Peyer's patch (tissue), 4 donors: ENCODE results near the gene SYNPO2. TPM values are rescaled to one million over a fixed set of nuclear protein-coding genes. Genes with fewer than 3 reads are reported as not detected.
A peak's percentile ranks its signal among the peaks of the same experiment; 100 is the strongest.

Source experiments
- DNase-seq, 3 donors: peaks; one replicate each; pipeline ENCODE4 v3.0.0-alpha.2; 2017 to 2019
- H3K27ac ChIP-seq, 4 donors: fragments of 200-600 bp; sonication (generic); one replicate each; pipeline ENCODE4 v1.5.1; 2016 to 2019
- H3K27me3 ChIP-seq, 2 donors: fragments of 200-600 bp; sonication (generic); one replicate each; pipeline ENCODE4 v1.5.1; 2019
- H3K36me3 ChIP-seq, 3 donors: fragments of 200-600 bp; sonication (generic); one replicate each; pipeline ENCODE4 v1.5.1; 2016 to 2019
- H3K4me1 ChIP-seq, 4 donors: fragments of 200-600 bp; sonication (generic); one replicate each; pipeline ENCODE4 v1.5.1; 2016 to 2019
- H3K4me3 ChIP-seq, 4 donors: fragments of 200-600 bp; sonication (generic); 1 replicate in 3 of 4; 2 replicates in 1 of 4; pipeline ENCODE4 v1.5.1; 2016 to 2019; ENCODE audit warnings: mild to moderate bottlenecking in 1 of 4
- H3K9me3 ChIP-seq, 4 donors: fragments of 200-600 bp; sonication (generic); one replicate each; pipeline ENCODE4 v1.5.1; 2016 to 2019; ENCODE audit warnings: mild to moderate bottlenecking in 1 of 4
- CTCF ChIP-seq, 6 experiments: fragments of 450-650 bp in 4 of 6; fragments of 200-600 bp in 2 of 6; sonication (generic) in 1 of 6; IDR thresholded peaks; one replicate each; pipeline ENCODE4 v1.5.1; 2017 to 2019; ENCODE audit warnings: antibody characterized with exemption in 6 of 6, mild to moderate bottlenecking in 3 of 6, moderate library complexity in 1 of 6
- POLR2A ChIP-seq, 2 donors: fragments of 450-650 bp; IDR thresholded peaks; one replicate each; pipeline ENCODE4 v1.5.1; 2017; ENCODE audit warnings: antibody characterized with exemption in 2 of 2, mild to moderate bottlenecking in 2 of 2, moderate library complexity in 2 of 2
- total RNA-seq, 4 donors: library from RNA; depleted of rRNA; stranded (reverse); fragments of >200 nt; gene quantifications; one replicate each; pipeline ENCODE4 v1.1.0, GENCODE V29; 2016

SYNPO2 gene
- total RNA-seq, 4 donors from 2014 or later = 24.9 to 77.6 (median 41.1) TPM

- Histone ChIP-seq H3K9me3 (no peaks in the 10 kb centered on the region), H3K36me3 (no peaks in the 10 kb centered on the region), H3K4me1 (no peaks in the 10 kb centered on the region), H3K4me3 (no peak overlapping the region), H3K27ac (no peak overlapping the region), H3K27me3 (no peaks in the 10 kb centered on the region)
- TF ChIP-seq CTCF (IDR thresholded peaks at IDR 0.05) = no peak
- no peak for TF ChIP-seq POLR2A (IDR thresholded peaks at IDR 0.05)
- no peak for DNase-seq
These were observed 179.9 kb downstream of the SYNPO2 start for GRCh38 chr4:119068529-119068962.

- no peak for DNase-seq
- H3K4me3 ChIP-seq = no peak overlapping the region
- no peaks in the 10 kb centered on the region for H3K9me3 ChIP-seq
- H3K36me3 ChIP-seq = no peaks in the 10 kb centered on the region
- no peak overlapping the region for H3K27ac ChIP-seq
- H3K27me3 ChIP-seq = no peaks in the 10 kb centered on the region
- no peaks in the 10 kb centered on the region for H3K4me1 ChIP-seq
- no peak for TF ChIP-seq CTCF (IDR thresholded peaks at IDR 0.05)
- TF ChIP-seq POLR2A (IDR thresholded peaks at IDR 0.05) = no peak
These were observed 181.6 kb downstream of the SYNPO2 start for GRCh38 chr4:119070301-119070700.

DNA sequence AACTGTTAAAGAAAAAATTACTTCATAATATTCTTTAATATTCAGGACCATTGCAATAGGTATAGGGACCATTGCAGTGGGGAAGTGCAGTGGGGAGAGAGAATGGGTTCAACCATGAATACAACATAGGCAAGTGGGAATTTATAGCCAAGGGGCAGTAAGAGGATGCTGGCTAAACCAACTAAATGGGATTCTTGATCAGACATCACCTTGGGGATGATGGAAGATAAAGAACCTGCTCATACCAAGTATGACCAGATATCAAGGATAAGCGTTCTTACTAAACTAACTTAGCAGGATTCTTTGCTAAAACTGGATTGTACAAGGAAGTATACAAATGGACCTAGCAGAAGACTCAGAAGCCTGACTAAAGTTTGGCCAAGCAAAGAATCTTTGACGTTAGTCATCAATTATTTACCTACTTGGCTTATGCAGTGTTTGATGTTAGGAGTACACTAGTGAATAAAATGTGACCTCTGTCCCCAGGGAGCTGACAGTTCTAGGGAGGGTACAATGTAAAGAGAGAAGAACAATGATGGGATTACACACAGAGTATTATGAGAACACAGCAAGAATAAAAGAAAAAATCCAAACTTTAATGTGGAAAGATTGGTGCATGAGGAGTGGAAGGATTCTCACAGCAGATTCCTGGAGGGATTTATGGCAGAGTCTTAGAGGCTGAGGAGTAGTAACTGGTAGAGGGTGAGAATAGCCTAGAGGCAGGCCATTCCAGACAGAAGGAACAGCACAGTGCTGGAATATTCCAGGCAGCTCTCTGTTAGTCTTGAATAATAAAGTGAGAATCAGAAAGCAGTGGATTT lies 192.3 kb downstream of the SYNPO2 start:
- Histone ChIP-seq H3K27ac (peak overlapping the region in 2 of 4 donors; percentile 25 to 66), H3K4me1 (no peaks in the 10 kb centered on the region), H3K27me3 (no peaks in the 10 kb centered on the region), H3K4me3 (no peak overlapping the region), H3K36me3 (no peaks in the 10 kb centered on the region), H3K9me3 (no peaks in the 10 kb centered on the region)
- no peak for TF ChIP-seq CTCF (IDR thresholded peaks at IDR 0.05)
- TF ChIP-seq POLR2A (IDR thresholded peaks at IDR 0.05) = no peak
- peak in 1 of 3 donors; percentile 52 for DNase-seq

DNA sequence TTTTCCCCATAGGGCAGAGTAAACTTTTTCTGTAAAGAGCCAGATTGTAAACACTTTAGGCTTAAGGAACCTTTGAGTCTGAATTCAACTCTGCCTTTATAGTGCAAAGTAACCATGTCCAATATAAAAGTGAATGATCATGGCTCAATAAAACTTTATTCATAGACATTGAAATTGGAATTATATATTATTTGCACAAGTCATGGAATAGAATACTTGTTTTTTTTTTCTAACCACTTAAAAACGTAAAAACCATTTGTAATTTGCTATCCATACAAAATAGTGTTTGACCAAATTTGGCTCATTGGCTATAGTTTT lies 192.8 kb downstream of the SYNPO2 start:
- TF ChIP-seq CTCF (IDR thresholded peaks at IDR 0.05) = no peak
- no peak for TF ChIP-seq POLR2A (IDR thresholded peaks at IDR 0.05)
- no peaks in the 10 kb centered on the region for H3K27me3 ChIP-seq
- DNase-seq = no peak
- peaks cover 0 to 2% (median 0%) of the 10 kb centered on the region in 4 donors for H3K4me1 ChIP-seq
- H3K9me3 ChIP-seq = no peaks in the 10 kb centered on the region
- peak overlapping the region in 2 of 4 donors; percentile 25 to 66 for H3K27ac ChIP-seq
- H3K36me3 ChIP-seq = no peaks in the 10 kb centered on the region
- no peak overlapping the region for H3K4me3 ChIP-seq

DNA sequence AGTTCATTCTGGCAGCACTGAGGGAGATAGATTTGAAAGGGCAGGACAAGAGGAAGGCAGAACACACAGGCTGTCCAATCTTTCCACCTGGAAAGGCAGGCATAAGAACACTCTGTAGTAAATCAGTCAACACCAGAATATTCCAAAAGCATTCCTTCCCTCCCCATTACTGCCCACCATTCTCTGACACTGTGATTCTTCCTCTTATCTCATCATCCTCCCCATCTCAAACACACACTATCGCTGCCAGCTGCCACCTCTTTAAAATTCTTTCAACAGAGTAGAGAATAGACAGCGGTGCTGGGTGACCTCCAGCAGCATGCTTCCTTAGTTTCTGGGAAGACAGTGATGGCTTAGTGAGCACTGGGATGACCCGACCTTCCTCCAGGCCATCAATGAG lies 193.3 kb downstream of the SYNPO2 start:
- peak overlapping the region in 2 of 4 donors; percentile 25 to 48 for H3K27ac ChIP-seq

More for the DNA sequence above, 193.3 kb downstream of the SYNPO2 start:
- DNase-seq = no peak
- Histone ChIP-seq H3K36me3 (no peaks in the 10 kb centered on the region), H3K4me3 (no peak overlapping the region), H3K9me3 (no peaks in the 10 kb centered on the region), H3K4me1 (peaks cover 0 to 6% (median 0%) of the 10 kb centered on the region in 4 donors), H3K27me3 (no peaks in the 10 kb centered on the region)
- TF ChIP-seq POLR2A (IDR thresholded peaks at IDR 0.05) = no peak
- no peak for TF ChIP-seq CTCF (IDR thresholded peaks at IDR 0.05)
